Lower lobe of right lung (tissue), 2 donors: Measurements from ENCODE around the gene SRSF6. TPM values are rescaled to one million over a fixed set of nuclear protein-coding genes. Genes with fewer than 3 reads are reported as not detected.

Source experiments
- ATAC-seq, 2 donors: fragments of 200-7000 bp; cut with Tn5 transposase; one replicate each; pipeline ENCODE4 v1.9.1; 2020 to 2022; ENCODE audit warnings: mild to moderate bottlenecking in 2 of 2, moderate library complexity in 2 of 2
- DNase-seq: peaks from one replicate; pipeline ENCODE4 v3.0.0-alpha.2; 2020
- H3K27ac ChIP-seq: fragments of 200-600 bp; one replicate; pipeline ENCODE4 v1.8.0; 2022
- H3K27me3 ChIP-seq: fragments of 200-600 bp; one replicate; pipeline ENCODE4 v1.8.0; 2022; ENCODE audit warnings: low read depth
- H3K36me3 ChIP-seq: fragments of 200-600 bp; one replicate; pipeline ENCODE4 v1.8.0; 2022; ENCODE audit warnings: mild to moderate bottlenecking
- H3K4me1 ChIP-seq: fragments of 200-600 bp; one replicate; pipeline ENCODE4 v1.8.0; 2022
- H3K4me3 ChIP-seq: fragments of 200-600 bp; one replicate; pipeline ENCODE4 v1.8.0; 2022; ENCODE audit warnings: mild to moderate bottlenecking
- H3K9me3 ChIP-seq: fragments of 200-600 bp; one replicate; pipeline ENCODE4 v1.8.0; 2022
- CTCF ChIP-seq: fragments of 200-600 bp; IDR thresholded peaks from one replicate; pipeline ENCODE4 v1.8.0; 2022; ENCODE audit warnings: antibody characterized with exemption, mild to moderate bottlenecking
- intact Hi-C: fragments of 100-400 bp; cut with DNase I; formaldehyde crosslinking; loops from one replicate; pipeline ENCODE4 v1.11.0; 2022
- total RNA-seq: library from RNA; stranded (reverse); fragmentation: NEBNext Ultra II Directional; extraction: Animal tissue kit (Norgen Biotek cat#: 25700); gene quantifications from one replicate; pipeline ENCODE4 v1.2.1, GENCODE V29; 2021
- donor health status: DM: no; HTN: yes; CAD: no; lungs with severe emphysema.

SRSF6 gene
- total RNA-seq, 1 donor from 2014 or later: 145 TPM

- intact Hi-C loops: no loop called here
- H3K9me3 ChIP-seq: no peaks in the 10 kb centered on the region
- H3K4me1 ChIP-seq: peaks cover 13% of the 10 kb centered on the region
- H3K4me3 ChIP-seq: peak overlapping the region; percentile 70
- DNase-seq (no peak), ATAC-seq (peak in 1 of 2 donors; percentile 4)
- H3K27me3 ChIP-seq: peaks cover 9% of the 10 kb centered on the region
- H3K36me3 ChIP-seq: peaks cover 3% of the 10 kb centered on the region
- no peak for TF ChIP-seq CTCF
- peak overlapping the region; percentile 46 for H3K27ac ChIP-seq
Measured at GRCh38 chr20:43513372-43513930, 55.8 kb downstream of the SRSF6 start.

Other genes with a start within 250 kb of the SRSF6 start
- gene L3MBTL1, start 49.8 kb downstream of the SRSF6 start, total RNA-seq: 10.5 TPM
- gene SGK2, start 101.1 kb downstream of the SRSF6 start, total RNA-seq: 1.2 TPM
- gene IFT52, start 133.0 kb downstream of the SRSF6 start, total RNA-seq: 19.9 TPM
- 1.7 TPM for gene MYBL2, start 209.2 kb downstream of the SRSF6 start, total RNA-seq